ENCODE data around the gene PPP2R5B.

Gene PPP2R5B

DNA sequence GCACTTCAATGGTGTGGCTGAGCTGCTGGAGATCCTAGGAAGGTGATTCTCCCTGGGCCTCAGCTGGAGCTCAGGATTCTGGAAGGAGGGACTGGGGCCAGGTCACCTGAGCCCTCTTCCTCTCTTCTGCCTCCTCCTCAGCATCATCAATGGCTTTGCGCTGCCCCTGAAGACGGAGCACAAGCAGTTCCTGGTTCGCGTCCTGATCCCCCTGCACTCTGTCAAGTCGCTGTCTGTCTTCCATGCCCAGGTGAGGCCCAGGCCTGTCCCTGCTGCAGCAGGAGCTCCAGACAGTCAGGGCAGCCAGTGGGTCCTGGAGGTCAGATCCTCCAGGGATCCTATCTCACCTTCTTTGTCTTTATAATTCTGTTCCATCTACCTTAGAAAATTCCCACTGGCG is 5.9 kb downstream of the PPP2R5B start:
- DNase-seq (ENCODE audit: low spot score), result no peak
- in situ Hi-C loops (cut with MboI; ENCODE audit: low sequenced_read_pairs, unreplicated experiment), result no loop called here
- TF ChIP-seq CTCF (IDR thresholded peaks at IDR 0.05; ENCODE audit: borderline replicate concordance, control extremely low read depth, extremely low read depth, insufficient read depth, missing control alignments), result no peak

DNA sequence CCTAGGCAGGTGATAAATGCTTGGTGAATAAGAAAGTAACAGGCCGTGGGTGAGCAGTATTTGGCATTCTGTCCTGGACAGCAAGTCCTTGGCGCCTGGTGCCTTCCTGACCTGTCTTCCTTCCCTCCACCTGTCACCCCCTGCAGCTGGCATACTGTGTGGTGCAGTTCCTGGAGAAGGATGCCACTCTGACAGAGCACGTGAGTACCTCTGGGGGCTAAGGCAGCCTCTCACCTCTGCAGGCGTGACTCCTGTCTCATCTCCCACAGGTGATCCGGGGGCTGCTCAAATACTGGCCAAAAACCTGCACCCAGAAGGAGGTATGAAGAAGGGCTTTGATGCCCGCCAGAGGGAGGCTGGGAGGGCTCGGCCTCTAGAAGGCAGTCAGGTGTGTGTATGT is 6.8 kb downstream of the PPP2R5B start:
- in situ Hi-C loops (cut with MboI; ENCODE audit: low sequenced_read_pairs, unreplicated experiment), result no loop called here

GRCh38 chr11:64932324-64932723 is 7.8 kb downstream of the PPP2R5B start:
- in situ Hi-C loops (cut with MboI; ENCODE audit: low sequenced_read_pairs, unreplicated experiment), result no loop called here
- no peak for TF ChIP-seq CTCF (IDR thresholded peaks at IDR 0.05; ENCODE audit: borderline replicate concordance, control extremely low read depth, extremely low read depth, insufficient read depth, missing control alignments)
- no peak for DNase-seq (ENCODE audit: low spot score)

More for the DNA sequence above, 6.8 kb downstream of the PPP2R5B start:
- TF ChIP-seq CTCF (IDR thresholded peaks at IDR 0.05; ENCODE audit: borderline replicate concordance, control extremely low read depth, extremely low read depth, insufficient read depth, missing control alignments), result no peak
- DNase-seq (ENCODE audit: low spot score), result no peak

- in situ Hi-C loops (cut with MboI; ENCODE audit: low sequenced_read_pairs, unreplicated experiment), result no loop called here
- TF ChIP-seq CTCF (IDR thresholded peaks at IDR 0.05; ENCODE audit: borderline replicate concordance, control extremely low read depth, extremely low read depth, insufficient read depth, missing control alignments), result no peak
- DNase-seq (ENCODE audit: low spot score), result no peak
These were observed 8.9 kb downstream of the PPP2R5B start for GRCh38 chr11:64933213-64933934.

DNA sequence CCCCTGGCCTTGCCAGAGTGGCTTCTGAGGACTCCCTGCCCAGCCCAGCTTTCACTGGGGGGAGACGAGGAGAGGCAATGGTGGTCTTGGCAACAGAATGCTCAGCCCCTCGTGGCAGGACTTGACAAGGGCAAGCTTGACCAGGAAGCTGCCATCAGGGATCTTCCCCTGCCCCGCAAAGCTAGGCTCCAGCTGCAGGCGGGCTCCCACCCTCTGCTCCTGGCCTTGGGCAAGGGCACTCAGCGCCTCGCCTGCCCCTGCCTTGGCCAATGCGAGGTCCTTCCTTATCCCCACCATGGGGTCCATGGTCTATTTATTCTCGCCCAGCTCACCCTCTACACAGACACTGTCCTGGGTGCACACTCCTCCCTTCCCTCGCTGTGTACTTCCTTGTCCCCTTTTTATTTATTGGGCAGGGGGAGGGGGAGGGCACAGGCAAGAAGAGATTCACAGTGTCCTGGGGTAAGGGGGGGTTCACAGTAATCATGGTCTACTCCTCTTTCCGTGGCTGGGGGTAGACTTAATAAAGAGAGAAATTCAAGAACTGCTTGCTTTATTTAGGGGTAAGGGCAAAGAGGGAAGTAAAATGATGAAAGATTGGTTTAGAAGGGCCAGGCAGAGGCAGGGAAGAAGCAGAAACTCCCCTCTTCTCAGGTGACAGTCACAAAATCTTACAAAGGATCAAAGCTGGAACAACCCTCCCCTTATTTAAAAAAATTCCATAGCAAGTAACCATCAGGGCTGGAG is 9.6 kb downstream of the PPP2R5B start:
- no peak for TF ChIP-seq CTCF (IDR thresholded peaks at IDR 0.05; ENCODE audit: borderline replicate concordance, control extremely low read depth, extremely low read depth, insufficient read depth, missing control alignments)
- in situ Hi-C loops (cut with MboI; ENCODE audit: low sequenced_read_pairs, unreplicated experiment), result no loop called here
- peak; percentile 18 for DNase-seq (ENCODE audit: low spot score)

GRCh38 chr11:64934682-64935358 is 10.3 kb downstream of the PPP2R5B start:
- DNase-seq (ENCODE audit: low spot score), result peak; percentile 16
- in situ Hi-C loops (cut with MboI; ENCODE audit: low sequenced_read_pairs, unreplicated experiment), result no loop called here
- no peak for TF ChIP-seq CTCF (IDR thresholded peaks at IDR 0.05; ENCODE audit: borderline replicate concordance, control extremely low read depth, extremely low read depth, insufficient read depth, missing control alignments)

All from GM13976 (cell line).